Activated CD4-positive, alpha-beta T cell treated with anti-CD3 and anti-CD28 coated beads for 48 hours (primary cell): ENCODE results near the gene DRD2.

Experiments used
- DNase-seq: peaks from one replicate; pipeline ENCODE4 v3.0.0-alpha.2; 2020

Gene DRD2

DNA sequence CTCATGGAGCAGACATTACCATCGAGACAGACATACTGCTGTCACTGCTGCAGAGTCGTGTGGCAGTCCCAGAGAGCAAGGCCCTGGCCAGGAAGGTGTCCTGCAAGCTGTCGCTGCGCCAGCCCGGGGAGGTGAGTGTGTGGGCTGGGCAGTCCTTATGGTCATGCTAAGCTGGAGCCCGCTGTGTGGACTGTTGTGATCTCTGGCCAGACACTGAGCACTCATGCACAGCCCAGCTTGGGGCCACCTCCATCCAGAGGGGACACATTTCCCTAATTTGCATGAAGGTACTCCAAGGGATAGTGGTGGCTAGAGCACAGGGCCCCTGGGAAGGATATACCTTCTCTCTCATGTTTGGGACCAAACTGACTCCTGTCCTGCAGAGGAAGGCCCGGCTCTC lies 78.0 kb downstream of the DRD2 start:
- no peak for DNase-seq

DNA sequence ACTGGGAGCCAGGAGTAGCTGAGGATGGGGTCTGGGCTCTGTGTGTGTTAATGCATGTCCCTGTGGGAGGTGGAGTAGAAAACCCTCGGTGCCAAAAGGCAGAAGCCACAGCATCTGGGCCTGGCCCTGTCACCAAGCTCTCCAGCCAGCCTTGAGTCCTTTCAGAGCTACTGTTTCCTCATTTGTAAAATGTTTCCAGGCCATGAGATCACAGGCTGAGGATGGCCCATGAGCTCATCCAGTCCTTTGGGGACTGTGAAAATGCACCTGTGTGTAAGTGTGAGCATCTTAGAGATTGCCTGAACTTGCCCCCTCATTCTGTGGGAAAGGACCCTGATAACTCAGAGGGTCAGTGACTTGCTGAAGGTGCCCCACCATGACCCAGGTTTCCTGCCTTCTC lies 78.5 kb downstream of the DRD2 start:
- no peak for DNase-seq

DNA sequence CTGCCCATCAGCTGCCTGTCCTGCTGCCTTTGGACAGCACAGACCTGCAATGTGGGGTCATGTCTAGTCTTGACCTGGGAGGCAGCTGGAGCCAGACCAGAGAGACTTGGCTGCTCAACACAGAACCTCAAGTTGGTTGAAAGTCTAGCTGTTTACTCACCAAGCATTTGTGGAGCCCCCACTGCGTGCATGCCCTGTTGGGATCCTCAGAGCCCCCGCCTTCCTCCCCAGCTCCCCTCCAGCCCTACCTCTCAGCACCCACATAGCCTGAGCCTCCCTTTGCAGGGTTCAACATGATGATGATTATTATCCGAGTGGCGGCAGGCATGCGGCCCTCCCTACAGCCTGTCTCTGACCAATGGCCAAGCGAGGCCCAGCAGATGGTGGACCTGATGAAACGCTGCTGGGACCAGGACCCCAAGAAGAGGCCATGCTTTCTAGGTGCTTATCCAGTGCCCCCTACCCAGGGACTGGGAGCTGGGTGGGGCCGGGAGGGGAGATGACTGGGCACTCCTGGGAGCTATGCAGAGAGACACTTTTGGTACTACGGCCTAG lies 79.3 kb downstream of the DRD2 start:
- DNase-seq = no peak

DNA sequence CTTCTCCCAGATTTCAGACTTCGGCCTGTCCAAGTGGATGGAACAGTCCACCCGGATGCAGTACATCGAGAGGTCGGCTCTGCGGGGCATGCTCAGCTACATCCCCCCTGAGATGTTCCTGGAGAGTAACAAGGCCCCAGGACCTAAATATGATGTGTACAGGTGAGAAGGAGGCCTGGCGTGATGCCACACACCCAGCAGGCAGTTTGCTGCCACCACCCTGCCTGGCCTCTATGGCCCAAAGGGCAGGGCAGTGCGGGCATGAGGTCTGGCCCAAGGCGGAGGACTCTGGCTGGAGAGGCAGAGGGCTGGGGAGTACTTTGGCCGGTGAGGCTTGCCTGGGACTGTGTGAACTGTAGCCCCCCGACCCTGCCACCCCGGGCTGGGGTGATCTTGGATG lies 80.3 kb downstream of the DRD2 start:
- DNase-seq = no peak

DNA sequence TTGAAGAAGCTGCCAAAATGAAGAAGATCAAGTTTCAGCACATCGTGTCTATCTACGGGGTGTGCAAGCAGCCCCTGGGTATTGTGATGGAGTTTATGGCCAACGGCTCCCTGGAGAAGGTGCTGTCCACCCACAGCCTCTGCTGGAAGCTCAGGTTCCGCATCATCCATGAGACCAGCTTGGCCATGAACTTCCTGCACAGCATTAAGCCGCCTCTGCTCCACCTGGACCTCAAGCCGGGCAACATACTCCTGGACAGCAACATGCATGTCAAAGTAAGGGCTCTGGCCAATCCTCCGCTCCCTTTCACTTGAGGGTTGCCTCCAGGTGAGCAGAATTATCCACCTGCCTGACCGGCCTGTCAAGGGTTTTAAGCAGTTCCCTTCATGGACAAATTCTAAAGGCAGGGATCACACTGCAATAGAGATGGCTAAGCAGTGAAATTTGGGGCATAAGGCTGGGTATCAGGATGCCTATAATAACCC lies 81.7 kb downstream of the DRD2 start:
- DNase-seq = no peak

DNA sequence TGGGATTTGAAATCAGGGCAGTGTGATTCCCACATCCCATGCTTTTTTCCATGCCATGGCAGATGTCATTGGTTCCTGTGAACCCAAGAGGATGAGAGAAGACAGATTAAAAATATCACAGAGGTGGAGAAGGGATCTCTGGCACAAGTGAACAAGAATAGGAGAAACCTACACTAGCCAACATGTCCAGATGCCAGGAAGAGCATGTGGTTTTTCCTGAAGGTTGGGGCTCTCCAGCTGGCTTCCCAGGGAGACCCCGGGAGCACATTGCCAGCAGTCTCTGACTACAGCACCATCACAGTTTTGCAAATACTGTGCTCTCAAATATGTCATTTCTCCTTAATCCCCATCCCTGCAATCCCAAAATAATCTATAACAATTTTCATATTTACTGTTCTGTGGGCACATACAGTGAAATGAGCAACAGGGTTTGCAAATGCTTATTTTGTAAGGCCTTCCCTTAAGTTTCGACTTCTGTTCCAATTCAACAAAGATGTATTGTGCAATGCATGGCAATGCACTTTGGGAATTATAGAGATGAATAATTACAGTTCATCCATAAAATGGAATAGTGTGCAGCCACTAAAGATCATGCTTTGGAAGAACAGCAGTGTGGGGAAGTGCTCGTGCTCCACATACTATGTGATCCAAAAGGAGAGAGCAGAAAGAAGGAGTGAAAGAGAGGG lies 82.8 kb downstream of the DRD2 start:
- DNase-seq = no peak

DNA sequence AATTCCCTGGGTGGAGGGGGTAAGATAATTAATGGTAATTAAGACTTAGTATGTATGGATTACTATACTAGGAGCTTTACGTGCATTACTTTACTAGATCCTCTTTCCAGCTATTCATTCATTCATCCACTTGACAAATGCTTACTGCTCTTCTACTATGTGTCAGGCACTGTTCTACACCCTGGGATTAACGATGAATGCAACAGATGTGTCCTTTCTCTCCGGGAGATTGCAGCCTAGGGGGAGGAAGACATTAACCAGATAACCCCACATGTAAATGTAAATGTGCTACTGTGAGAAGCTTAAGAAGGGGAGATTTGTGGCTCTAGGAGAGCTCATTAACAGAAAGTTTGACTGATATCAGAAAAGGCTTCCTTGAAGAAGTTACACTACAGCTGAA lies 85.9 kb downstream of the DRD2 start:
- no peak for DNase-seq

DNA sequence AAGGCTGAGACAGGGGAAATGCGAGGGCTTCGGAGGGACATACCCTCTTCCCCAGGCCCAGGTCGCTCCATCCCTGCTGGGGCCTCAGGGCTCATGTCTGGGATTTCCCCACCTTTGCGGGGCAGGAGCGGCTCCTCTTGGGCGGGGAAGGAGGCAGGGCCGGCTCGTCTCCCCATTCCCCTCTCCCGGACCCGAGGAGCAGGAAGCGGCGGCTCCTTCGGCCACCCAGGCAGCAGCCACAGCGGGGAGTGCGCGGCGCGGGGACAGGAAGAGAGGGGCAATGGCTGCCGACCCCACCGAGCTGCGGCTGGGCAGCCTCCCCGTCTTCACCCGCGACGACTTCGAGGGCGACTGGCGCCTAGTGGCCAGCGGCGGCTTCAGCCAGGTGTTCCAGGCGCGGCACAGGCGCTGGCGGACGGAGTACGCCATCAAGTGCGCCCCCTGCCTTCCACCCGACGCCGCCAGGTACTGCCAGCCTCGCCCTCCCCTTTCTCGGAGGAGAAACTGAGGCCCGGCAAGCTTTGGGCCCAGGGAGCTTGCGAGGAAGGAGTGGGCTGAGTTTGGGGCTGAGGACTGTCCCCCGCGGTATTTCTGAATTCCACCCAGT lies 87.5 kb downstream of the DRD2 start, which contains the start of gene ANKK1:
TSS of gene ANKK1 (plus strand) at position 175 of the 607 bp plus-strand sequence. CDS start at position 281, 106 bp downstream.
- peak; percentile 4 for DNase-seq

DNA sequence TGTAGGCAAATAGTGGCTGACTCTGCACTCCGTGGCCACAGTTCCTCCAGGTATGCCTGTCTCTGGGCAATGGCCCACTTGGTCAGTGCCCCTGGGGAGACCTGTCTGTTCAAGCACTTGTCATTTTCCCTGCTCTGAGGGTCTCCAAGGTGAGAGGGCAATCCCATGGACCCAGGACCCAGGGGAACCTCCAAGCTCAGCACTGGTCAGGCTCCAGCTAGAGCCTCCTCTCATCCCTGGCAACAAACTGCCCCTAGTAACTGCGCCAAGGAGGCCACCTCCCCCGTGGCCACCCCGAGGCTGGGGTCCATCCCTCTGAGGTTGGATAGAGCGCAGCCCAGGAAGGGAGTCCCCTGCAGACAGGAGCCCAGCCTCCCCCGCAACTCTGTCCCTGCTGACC lies 88.3 kb downstream of the DRD2 start:
- DNase-seq = no peak

DNA sequence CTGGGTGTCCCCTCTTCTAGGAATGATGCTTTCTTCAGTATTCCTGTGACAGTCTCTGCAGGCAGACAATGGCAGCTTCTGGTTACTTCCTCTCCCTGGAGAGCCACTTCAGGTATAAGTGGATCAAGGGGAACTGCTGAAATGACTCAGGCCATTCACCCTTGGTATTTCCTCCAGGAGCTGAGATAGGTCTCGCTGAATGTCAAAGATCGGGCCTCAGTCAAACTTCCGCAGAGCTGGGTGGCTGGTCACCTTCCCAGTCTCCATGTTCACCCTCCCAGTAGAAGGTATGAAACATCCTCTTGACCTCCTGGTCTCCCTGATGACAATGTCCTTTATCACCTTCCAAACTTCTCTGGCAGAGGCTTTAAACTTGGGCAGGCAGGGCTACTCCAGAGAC lies 89.4 kb downstream of the DRD2 start:
- no peak for DNase-seq

DNA sequence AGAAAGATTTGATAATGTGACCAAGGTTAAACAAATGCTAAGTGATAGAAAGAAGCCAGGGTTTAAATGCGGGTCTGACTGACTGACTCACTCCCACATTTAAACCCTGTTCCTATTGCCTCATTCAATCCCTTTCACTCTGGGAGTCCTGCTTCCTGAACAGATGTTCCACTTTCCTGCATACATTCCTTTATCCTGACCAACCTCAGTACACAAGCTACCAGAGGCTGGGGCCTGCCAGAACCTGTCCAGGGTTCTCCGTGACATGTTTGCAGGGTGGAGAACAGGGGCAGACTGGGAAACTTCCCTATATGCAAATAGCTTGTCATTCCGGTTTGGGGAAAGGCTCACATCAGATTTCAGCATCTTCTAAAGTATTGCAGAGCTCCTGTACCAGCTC lies 90.6 kb downstream of the DRD2 start:
- no peak for DNase-seq

DNA sequence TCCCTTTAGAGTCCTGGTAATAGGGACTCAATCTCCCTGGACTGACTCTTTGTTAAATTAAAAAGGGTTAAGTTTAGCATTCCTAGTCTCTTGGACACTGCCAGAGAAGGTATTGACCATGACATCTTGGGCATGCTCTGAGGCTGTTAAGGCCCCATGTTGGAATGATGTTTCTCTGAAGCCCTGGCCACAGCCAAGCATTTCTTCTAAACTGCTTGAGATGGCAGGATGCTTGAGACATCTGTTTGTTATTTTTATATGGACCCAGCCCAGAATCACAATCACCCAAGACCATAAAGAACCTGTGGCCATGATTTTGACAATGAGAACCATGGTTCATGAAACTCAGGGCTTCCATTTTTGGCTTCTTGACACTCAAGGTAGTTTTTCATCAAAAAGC lies 93.1 kb downstream of the DRD2 start:
- no peak for DNase-seq

DNA sequence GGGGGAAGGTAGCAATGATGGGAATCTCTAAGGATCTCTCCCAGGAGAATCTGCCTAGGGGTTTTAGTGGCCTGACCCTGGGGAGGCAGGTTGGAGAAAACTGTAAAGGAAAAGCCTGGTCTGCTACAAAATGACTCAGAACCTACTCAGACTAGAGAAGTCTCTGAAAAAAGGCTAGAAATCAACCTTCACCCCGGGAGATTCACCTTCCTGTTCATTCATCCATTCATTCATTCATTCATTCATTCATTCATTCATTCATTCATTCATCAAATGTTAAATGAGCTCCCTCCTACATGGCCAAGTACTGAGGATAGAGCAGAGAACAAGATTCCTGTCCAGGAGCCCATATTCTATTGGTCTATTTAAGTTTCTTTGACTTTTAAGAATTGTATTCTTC lies 96.5 kb downstream of the DRD2 start:
- no peak for DNase-seq

DNA sequence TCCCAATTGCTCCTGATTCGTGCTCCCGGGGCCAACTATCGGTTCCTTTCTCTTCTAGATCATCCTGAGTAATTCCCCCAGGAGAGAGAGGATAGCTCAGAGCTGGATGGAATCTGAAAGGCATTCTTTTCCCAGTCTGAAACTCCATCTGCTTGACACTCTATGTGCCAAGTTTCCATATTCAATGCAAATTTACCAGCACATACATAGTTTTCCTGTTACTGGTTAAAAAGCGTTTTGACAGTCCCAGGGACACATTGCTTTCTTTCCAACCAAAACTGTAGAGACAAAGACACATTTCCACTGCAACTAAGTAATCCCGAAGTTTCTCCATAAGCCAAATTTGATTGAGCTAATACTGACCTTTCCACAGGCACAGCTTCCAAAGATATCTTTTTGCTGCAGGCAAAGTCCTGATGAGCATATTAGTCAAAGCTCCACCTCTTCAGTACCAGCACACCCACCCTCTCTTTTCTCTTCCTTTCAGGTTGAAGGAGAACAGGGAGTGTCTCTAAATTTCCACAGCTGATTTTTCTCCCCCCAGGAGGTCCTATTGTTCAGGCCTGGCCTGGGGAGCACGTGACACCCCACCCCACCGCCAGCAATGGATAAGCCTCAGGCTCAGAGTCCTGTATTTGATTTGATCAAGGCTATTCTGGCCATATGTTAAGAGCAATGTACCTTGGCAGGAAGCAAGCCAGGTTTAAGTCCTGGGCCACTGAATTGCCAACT lies 97.4 kb downstream of the DRD2 start:
- DNase-seq = no peak

DNA sequence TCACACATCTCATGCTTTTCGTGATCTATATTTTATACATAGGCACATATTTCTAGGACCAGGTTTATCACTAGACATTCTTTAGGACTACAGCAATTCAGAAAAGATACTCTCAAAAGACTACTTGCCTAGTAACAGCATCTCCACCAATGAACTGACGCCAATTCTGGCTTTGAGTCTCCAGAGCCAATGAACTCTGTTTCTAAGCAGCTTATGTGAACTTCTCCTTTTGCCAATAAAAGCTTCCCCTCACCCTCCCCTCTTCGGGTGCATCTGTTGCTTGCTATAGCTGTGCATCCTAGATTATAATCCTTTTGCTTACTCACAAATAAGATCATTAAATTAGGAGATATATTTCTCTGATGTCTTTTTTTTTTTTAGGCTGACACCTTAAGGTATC lies 99.0 kb downstream of the DRD2 start:
- no peak for DNase-seq

DNA sequence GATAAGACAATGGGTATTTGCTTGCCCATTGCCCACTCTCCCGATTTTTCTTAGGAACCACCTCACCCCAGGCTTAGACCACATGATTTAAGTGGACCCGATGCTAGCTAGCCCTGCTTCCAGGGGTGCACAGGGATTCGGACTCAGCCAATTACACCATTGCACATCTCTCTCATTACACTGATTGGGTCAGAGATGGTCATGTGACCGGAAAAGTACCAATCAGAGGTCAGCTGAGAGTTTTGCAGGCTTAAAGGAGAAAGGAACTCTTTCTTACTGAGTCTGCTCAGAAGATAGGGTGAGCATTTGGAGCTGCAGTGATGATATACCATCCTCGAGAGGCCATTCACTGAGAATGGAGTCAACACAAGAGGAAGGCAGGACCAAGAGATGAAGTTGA lies 99.8 kb downstream of the DRD2 start:
- DNase-seq = no peak

DNA sequence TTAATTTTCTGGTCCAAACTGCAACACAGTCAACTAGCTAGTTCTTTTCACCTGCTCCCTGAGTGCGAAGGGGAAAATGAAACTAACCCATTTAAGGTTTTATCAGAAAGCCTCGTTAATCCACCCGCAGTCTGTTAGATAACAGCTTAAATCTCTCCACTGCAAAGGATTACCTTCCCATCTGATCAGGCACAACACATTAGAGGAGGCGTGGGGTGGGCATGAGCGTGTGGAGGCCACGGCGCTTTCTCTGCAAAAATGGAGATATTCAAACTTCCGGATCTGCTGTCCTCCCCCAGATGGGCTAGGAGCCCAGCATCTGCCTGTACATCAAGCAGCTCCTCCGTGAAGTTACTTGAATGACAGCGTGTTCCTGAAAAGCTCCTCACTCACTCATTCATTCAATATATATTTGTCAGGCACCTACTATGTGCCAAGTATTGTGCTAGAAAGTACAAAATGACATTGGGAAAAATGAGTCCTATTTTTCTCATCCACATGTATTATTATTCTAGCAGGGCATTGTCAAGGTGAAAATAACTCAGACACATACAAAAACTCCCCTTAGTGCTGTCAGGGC lies 101.1 kb downstream of the DRD2 start:
- DNase-seq = no peak

DNA sequence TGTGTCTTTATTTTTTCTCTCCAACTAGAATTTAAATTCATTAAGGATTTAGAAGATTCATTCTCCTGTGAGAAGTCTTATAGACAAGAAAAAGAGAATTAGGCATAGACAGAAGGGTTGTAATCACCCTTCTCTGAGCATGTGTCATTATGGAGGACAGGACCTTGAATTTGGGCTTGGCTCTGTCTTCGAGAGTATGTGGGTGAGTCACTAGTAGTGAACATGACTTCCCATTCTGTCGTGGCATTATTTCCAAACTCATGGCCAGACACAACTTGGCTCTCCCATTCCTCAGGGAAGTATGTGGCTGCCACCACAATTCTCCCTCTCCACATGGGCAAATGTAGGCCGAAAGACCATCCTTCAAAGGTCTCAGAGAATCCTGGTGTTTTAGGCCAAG lies 101.9 kb downstream of the DRD2 start:
- DNase-seq = no peak

DNA sequence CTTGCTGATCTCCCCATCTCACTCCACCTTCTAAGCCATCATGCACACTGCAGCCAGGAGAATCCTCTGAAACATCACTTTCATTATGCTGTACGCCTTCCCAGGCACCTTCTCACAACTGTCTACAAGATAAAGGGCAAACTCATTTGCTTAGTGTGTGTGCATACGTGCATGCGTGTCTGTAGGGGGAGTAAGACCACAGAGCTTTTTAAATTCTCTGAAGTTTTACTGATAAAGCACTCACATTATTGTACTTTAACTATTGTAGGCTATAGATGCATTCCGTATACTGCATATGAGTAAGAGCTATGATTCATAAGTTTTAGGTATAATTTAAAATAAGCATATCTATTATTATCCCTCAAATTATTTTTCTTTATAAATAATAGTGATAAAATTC lies 102.9 kb downstream of the DRD2 start:
- no peak for DNase-seq

DNA sequence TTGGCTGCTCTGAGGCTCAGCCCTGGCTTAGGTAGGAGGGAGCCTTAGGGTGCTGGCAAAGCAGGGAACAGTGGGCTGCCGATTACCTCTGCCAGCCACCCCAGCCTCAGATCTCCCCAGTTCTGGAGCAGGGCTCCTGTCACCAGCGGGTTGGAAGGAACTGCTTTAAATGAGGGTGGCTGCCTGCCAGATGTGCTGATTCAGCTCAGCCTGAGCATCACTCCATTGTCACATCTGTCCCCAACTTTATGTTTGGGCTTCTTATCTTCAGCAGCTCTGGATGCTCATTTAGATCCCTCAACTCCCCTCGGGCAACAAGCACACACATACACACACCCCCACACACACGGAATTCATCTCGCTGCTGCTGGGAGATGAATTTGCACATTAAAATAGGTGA lies 104.6 kb downstream of the DRD2 start:
- no peak for DNase-seq

DNA sequence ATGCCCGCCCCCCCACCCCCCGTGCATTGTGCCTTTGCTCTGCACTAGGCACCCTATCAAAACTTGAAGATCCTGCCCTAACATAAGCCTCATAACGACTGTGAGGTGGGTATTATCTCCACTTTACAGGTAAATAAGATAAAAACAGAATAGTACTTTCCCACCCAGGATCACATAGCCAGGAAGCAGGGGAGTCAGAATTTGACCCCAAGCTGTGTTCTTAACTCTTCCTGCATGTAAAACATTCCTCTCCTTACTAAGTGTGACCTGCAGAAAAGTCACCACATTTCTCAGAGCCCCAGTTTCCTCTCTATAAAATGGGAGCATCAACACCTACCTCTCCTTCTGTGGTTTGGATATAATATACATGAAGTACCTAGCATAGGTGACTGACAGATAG lies 105.8 kb downstream of the DRD2 start:
- no peak for DNase-seq

DNA sequence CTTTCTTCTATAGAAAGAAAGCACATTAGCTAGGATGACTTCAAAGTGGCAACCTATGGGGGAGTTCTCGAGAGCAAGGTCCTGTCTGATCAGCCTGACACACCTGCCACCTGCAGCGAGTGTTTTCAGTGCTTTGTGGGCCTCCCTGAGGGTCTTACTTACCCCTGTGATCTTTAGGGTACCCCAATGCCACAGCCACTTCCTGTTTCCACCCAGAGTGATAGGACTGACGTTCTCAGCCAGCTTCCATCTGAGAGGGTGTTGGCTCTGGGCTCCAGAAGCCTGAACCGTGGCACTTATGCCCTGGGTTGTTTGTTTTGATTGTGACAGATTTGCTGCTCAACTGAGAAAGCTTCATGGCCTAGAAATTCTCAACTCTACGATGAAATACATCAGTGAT lies 109.3 kb downstream of the DRD2 start:
- no peak for DNase-seq

DNA sequence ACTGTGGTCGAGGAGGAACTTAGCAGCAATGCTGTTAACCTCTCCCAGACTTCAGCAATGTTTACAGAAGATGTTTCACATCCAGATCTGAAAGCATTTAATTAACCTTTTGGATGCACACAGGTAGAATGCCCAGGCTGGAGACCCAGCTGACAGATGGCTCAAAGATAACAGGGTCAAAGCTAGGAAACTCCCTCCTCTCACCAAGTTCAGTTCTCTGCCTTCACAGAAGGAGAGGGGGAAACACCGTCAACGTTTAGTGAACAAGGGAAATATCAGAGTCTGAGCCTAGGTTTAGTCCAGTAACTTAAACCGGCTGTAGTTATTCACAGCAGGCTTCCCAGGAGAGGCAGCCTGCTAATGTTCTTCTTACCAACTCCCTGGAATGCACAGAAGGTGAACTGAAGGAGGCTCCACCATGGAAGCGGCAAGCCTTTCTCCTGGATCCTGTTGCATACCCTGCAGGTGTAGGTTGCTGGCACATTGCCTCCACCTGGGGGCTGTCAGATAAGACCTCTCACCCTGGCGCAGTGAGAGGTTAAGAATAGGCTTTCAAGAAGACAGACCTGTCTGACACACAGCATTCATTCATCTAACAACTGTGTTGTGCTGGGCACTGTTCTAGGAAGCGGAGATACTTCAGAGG lies 111.1 kb downstream of the DRD2 start:
- DNase-seq = no peak
